Stimulated activated CD8-positive, alpha-beta memory T cell treated with anti-CD3 and anti-CD28 coated beads, Interleukin-15, amount 100 ng/mL, for 48 hours (primary cell): ENCODE measurements around the gene NECTIN1.

Experiments used
- DNase-seq, 2 donors: peaks; one replicate each; pipeline ENCODE4 v3.0.0-alpha.2; 2020; ENCODE audit warnings: low read depth in 2 of 2

NECTIN1 gene

GRCh38 chr11:119692540-119692820, 36.5 kb downstream of the NECTIN1 start:
- DNase-seq: no peak

GRCh38 chr11:119691701-119692539, 37.1 kb downstream of the NECTIN1 start:
- DNase-seq: no peak

- DNase-seq: peak in 1 of 2 donors; percentile 27
Observed at GRCh38 chr11:119691020-119691666, 37.9 kb downstream of the NECTIN1 start.

DNA sequence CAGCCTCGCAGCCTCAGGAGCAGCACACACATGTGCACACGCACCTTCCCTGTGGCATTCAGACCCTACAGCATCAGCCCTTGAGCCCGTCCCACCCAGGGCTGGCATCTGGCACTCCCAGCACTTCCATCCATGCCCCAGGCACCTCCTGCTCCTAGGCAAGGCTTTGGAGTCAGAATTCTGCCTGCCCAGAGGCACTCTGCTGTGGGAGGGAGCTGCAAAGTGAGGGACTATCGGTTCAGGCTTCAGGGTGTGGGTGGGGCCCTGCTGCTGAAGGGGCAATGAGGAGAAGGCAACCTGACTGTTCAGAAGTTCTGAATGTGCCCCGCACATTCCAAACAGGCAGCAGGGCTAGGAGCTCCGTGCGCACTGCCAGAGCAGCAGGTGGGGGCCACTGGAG, 39.7 kb downstream of the NECTIN1 start:
- DNase-seq: no peak

- DNase-seq: no peak
Observed at GRCh38 chr11:119688356-119688755, 40.6 kb downstream of the NECTIN1 start.

- DNase-seq: no peak
Observed at GRCh38 chr11:119687373-119688046, 41.5 kb downstream of the NECTIN1 start.

- no peak for DNase-seq
Observed at GRCh38 chr11:119686177-119686882, 42.7 kb downstream of the NECTIN1 start.

DNA sequence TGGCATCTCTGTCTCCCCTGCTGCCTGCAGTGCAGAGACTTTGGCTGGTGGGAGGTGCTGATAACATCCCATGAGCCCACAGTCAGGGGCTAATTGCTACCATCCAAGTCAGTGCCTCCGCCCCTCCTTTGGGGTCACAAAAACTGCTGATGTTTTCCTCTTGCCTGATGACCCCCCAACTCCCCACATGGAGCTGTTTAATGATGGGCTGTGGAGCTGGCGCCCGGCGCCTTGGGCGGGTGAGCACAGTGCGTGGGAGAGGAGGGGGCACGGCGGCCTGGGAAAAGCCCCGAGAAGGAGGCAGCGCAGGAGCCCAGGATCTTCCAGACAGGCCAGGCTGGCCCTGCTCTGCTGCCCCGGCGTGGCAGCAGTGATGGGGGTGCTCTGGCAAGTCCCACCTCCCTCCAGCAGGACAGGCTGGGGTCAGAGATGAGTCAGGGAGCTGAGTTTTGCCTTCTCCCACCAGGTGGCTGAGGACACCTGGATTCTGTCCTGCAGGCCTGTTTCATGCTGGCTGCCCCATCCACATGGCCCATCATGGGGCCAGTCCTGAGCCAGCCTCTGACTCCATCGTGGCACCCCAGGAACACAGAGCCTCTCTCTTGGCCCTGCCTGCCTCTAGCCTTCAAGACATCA, 43.8 kb downstream of the NECTIN1 start:
- DNase-seq: no peak

GRCh38 chr11:119684361-119685110, 44.5 kb downstream of the NECTIN1 start:
- no peak for DNase-seq

GRCh38 chr11:119683783-119684182, 45.2 kb downstream of the NECTIN1 start:
- DNase-seq: no peak

DNA sequence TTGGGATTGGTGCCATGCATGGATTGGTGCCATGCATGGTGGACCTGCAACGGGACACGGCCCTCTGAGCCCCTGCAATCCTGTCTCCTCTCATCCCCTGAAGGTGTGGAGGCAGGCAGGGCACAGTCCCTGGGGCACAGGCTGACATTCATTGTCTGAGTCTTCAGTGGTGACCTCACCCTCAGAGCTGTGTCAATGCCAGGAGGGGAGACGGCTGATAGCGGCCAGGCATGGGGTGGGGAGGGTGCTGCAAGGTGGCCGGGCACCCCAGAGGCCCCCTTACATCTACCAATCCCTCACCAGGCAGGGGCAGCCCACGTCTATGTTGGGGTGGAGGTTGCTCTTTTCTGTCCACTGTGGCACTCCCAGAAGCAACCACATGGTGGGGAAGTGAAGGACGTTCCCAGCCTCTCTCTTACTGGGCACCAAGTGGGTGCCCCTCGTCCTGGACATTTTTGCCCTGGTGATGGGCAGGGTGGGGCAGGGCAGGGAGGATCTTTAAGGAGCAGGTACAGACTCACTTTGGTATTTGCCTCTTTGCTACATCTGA, 47.6 kb downstream of the NECTIN1 start:
- DNase-seq: no peak

DNA sequence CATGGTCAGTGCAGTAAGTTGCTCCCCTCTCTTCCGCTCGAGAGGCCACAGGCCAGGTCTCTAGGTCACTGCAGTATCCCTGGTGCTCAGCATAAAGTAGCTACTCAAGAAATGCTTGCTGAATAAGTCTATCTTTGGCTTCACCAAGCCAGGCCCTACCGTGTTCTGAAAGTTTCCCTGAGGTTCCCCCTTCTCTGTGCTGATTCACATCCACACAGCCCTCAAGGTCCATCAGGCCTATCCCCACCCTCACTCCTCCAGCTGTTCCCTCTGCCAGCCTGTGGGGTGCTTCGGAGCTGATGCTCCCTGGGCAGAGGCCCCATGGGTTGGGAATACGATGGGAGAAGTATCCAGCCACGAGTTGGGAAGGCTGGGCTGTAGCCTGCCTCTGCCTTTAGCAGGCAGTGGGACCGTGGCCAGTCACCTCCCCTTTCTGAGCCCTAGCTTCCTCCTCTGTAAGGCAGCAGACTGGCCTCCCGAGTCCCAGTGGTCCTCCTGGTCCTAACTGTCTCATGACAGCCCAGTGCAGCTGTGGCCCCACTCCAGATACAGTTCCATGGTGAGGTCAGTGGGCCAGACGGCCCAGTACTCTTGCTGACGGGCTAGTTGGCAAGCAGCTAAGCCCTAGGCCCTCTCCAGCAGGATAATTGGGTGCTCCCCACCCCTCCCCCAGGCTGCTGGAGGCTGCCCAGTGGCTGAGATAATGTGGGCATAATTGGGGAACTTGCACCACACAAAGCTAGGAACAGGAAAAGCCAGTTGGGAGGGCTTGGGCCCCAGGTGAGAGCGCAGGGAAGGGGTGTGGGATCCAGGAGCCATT, 48.2 kb downstream of the NECTIN1 start:
- no peak for DNase-seq

DNA sequence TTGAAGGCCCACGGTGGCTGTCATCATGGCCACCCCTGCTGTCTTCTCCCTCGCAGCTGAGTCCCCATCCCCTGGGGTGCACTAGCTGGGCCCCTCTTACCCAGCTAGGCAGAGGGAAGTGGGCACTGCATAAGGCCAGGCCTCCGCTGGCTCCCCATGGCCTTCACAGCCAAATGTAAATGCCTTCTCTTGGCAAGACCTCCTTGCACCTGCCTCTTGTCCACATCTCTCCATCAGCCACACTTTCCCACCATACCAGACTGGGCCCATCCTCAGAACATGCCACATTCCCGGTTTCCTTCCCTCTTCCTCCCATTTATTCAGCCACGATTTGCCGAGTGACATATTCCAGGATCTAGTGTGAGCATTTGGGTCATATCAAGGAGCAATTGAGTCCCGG, 49.7 kb downstream of the NECTIN1 start:
- no peak for DNase-seq

DNA sequence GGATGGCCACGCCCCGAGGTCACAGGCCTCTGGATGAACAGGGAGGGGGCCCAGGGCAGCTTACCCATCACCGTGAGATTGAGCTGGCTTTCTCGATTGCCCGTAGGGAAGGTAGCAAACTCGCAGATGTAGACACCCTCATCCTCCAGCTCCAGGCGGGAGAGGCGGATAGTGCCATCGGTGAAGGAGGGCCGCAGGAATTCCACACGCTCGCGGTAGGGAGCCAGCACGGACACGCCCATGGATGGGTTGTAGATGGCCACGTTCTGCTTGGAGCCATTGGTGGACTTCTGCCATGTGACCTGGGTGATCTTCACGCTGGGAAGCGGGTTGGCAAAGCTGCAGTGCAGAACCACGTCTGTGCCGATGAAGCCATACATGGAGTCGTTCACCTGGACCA, 50.6 kb downstream of the NECTIN1 start:
- DNase-seq: no peak

- DNase-seq: no peak
Observed at GRCh38 chr11:119677840-119678239, 51.2 kb downstream of the NECTIN1 start.

- DNase-seq: no peak
Observed at GRCh38 chr11:119676461-119677020, 52.5 kb downstream of the NECTIN1 start.

DNA sequence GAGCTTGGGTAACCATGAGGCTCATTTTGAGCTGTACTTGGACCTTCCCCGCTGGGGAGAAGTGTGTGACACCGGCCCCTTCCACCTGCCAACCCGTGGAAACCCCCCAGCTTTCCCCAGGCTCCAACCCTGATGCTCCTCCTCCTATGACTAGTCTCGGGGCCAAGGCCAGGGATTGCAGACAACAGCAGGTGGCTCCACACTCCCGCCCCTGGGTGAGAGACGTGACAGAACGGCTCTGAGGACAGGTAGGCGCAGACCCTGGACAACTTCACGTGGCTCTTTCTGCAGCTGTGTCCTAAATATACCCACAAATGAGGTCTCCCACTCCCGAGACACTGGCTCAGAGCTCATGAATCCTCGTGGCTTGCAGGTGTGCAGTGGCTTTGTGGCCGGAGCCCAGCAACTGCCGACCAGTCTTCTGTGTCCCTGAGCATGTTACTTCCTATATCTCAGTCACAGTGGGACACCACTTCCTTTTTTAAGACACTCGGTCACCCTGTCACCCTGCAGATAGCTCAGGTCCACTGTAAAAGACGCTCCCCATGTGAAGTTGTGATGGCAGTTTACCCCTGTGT, 55.2 kb downstream of the NECTIN1 start:
- peak; percentile 23 to 38 for DNase-seq

DNA sequence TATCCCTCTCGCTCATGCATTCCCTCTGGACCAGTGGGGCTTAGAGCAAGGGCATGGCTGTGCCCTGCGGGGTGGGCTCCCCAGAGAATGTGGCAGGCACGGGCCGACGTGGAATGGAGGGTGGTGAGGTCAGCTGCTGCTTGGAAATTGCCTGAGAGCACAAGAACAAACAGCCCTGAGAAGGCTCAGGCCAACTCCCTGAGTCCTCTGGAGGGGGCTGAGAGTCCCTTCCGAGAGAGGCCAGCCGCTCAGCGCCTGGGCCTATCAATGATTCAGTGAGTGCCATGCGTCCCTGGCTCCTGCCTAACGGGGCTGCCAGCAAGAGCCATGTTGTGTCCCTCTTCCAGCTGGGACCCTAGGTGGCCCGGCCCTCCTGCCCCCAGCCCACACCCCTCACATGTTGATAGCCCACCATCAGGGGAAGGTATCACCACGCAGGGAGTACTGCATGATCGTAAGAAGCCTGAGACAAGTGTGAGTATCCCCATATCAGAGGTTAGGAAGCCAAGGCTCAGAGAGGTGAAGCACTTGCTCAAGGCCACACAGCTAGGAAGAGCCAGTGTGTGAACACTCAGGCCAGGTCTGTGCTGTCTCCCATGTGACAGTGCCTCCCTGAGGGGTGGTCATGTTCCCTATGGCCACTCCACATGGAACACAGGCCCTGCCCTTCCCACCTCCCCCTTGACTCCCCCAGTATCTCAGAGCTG, 55.8 kb downstream of the NECTIN1 start:
- no peak for DNase-seq

- no peak for DNase-seq
Observed at GRCh38 chr11:119672597-119672996, 56.4 kb downstream of the NECTIN1 start.
